Measurements from ENCODE around the gene RAB20. TPM values are rescaled to one million over a fixed set of nuclear protein-coding genes. Genes with fewer than 3 reads are reported as not detected.

RAB20 gene
- polyA plus RNA-seq, 1 donor (not counting 4 experiments of a cell fraction or from before 2014, with no cell fraction given) = 4.3 TPM

DNA sequence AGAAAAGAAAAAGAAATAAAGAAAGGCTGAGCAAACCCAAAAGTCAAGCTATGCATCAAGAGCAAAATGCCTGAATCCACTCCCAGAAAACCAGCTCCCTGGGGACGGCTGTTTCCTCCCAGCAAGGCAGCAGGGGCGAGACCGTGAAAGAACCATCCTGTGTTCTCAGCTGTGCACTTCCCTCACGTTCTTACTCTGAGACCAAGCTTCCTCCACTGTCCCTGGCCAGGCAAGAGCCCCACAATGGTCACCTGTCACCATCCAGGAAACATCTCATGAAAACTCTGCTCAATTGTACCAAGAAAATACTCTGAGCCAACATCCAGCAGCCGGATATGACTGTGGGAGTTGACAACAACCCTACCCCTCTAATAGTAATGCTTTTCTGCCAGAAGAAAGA lies 22.9 kb downstream of the RAB20 start:
- no peaks in the 10 kb centered on the region for H3K27me3 ChIP-seq (ENCODE audit: control insufficient read depth, extremely low read depth, insufficient read depth, low read length)
- H3K36me3 ChIP-seq (ENCODE audit: control insufficient read depth in 2 of 2, extremely low read depth in 1 of 2, insufficient read depth in 2 of 2, low read length in 2 of 2) = no peaks in the 10 kb centered on the region
- H3K79me2 ChIP-seq (ENCODE audit: control insufficient read depth, insufficient read depth, low read length) = no peaks in the 10 kb centered on the region
- DNase-seq (ENCODE audit: low read depth, low spot score) = no peak
- dilution Hi-C loops (cut with MboI; ENCODE audit: extremely low pct_ligation_motif_present, low sequenced_read_pairs) = no loop called here
- no peaks in the 10 kb centered on the region for H4K20me1 ChIP-seq (ENCODE audit: control insufficient read depth, extremely low read depth, insufficient read depth, low read length)
- H3K9me3 ChIP-seq (ENCODE audit: control insufficient read depth, low read depth, low read length) = no peaks in the 10 kb centered on the region
- H3K27ac ChIP-seq (ENCODE audit: control insufficient read depth, insufficient read depth, low read length) = no peak overlapping the region
- H3K4me3 ChIP-seq (ENCODE audit: control insufficient read depth in 2 of 3, extremely low read depth in 1 of 3, insufficient read depth in 2 of 3, low read depth in 1 of 3, low read length in 3 of 3) = no peak overlapping the region
- no peak overlapping the region for H3K4me2 ChIP-seq (ENCODE audit: control insufficient read depth, extremely low read depth, insufficient read depth, low read depth, low read length)
- no peak for TF ChIP-seq EZH2 (IDR thresholded peaks at IDR 0.05; ENCODE audit: low read length)
- TF ChIP-seq, protein P1, sequence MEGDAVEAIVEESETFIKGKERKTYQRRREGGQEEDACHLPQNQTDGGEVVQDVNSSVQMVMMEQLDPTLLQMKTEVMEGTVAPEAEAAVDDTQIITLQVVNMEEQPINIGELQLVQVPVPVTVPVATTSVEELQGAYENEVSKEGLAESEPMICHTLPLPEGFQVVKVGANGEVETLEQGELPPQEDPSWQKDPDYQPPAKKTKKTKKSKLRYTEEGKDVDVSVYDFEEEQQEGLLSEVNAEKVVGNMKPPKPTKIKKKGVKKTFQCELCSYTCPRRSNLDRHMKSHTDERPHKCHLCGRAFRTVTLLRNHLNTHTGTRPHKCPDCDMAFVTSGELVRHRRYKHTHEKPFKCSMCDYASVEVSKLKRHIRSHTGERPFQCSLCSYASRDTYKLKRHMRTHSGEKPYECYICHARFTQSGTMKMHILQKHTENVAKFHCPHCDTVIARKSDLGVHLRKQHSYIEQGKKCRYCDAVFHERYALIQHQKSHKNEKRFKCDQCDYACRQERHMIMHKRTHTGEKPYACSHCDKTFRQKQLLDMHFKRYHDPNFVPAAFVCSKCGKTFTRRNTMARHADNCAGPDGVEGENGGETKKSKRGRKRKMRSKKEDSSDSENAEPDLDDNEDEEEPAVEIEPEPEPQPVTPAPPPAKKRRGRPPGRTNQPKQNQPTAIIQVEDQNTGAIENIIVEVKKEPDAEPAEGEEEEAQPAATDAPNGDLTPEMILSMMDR (optimal IDR thresholded peaks at IDR 0.05 in 1 of 3, IDR thresholded peaks at IDR 0.05 in 1 of 3, conservative IDR thresholded peaks at IDR 0.05 in 1 of 3; ENCODE audit: extremely low read depth in 1 of 3, insufficient read depth in 2 of 3, low read length in 3 of 3) = no peak
- H3K9ac ChIP-seq (ENCODE audit: control insufficient read depth, extremely low read depth, insufficient read depth, low read length) = no peak overlapping the region
- H3K9me1 ChIP-seq (ENCODE audit: control insufficient read depth, extremely low read depth, insufficient read depth, low read length) = no peaks in the 10 kb centered on the region
- FAIRE-seq = no peak
- no peak overlapping the region for H2AFZ ChIP-seq (ENCODE audit: control insufficient read depth, low read length)
- H3K4me1 ChIP-seq (ENCODE audit: control insufficient read depth, extremely low read depth, insufficient read depth, low read length) = no peaks in the 10 kb centered on the region

DNA sequence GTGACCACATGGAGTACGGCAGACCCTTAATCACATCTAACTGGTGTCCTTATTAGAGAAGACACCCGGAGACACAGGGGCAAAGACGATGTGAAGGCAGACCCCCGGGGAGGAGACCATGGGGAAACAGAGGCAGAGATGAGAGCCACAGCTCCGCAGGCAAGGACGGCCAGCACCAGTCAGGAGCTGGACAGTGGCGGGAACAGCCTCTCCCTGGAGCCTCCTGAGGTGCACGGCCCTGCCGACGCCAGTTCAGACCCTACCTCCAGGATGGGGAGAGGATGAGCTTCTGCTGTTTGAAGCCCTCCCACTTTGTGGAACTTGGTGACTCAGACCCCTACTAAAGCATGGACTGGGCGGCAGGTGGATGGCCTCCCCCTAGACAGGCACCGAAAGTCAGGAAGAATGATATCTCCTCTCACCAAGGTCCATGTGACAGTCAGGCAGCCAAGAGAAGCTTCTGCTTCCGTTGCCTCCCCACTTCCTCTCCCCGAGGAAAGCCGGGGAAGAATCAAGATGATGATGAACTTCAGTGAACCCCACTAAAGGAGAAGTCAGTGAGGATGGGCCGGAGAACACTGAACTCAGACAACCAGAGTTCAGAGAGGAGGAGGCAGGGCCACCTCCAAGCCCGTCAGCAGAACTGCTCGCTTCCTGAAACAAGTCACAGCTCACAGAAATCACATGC lies 25.4 kb downstream of the RAB20 start:
- DNase-seq (ENCODE audit: low read depth, low spot score) = no peak
- no peak overlapping the region for H3K27ac ChIP-seq (ENCODE audit: control insufficient read depth, insufficient read depth, low read length)
- H2AFZ ChIP-seq (ENCODE audit: control insufficient read depth, low read length) = no peak overlapping the region
- H3K9ac ChIP-seq (ENCODE audit: control insufficient read depth, extremely low read depth, insufficient read depth, low read length) = no peak overlapping the region
- H3K9me3 ChIP-seq (ENCODE audit: control insufficient read depth, low read depth, low read length) = no peaks in the 10 kb centered on the region
- no peaks in the 10 kb centered on the region for H3K79me2 ChIP-seq (ENCODE audit: control insufficient read depth, insufficient read depth, low read length)
- no peaks in the 10 kb centered on the region for H3K36me3 ChIP-seq (ENCODE audit: control insufficient read depth in 2 of 2, extremely low read depth in 1 of 2, insufficient read depth in 2 of 2, low read length in 2 of 2)
- no peak for FAIRE-seq
- H3K4me1 ChIP-seq (ENCODE audit: control insufficient read depth, extremely low read depth, insufficient read depth, low read length) = no peaks in the 10 kb centered on the region
- no peak overlapping the region for H3K4me2 ChIP-seq (ENCODE audit: control insufficient read depth, extremely low read depth, insufficient read depth, low read depth, low read length)
- no peak overlapping the region for H3K4me3 ChIP-seq (ENCODE audit: control insufficient read depth in 2 of 3, extremely low read depth in 1 of 3, insufficient read depth in 2 of 3, low read depth in 1 of 3, low read length in 3 of 3)
- TF ChIP-seq, protein P1 (optimal IDR thresholded peaks at IDR 0.05 in 1 of 3, IDR thresholded peaks at IDR 0.05 in 1 of 3, conservative IDR thresholded peaks at IDR 0.05 in 1 of 3; ENCODE audit: extremely low read depth in 1 of 3, insufficient read depth in 2 of 3, low read length in 3 of 3) = no peak
- no peak for TF ChIP-seq EZH2 (IDR thresholded peaks at IDR 0.05; ENCODE audit: low read length)
- no peaks in the 10 kb centered on the region for H3K27me3 ChIP-seq (ENCODE audit: control insufficient read depth, extremely low read depth, insufficient read depth, low read length)
- dilution Hi-C loops (cut with MboI; ENCODE audit: extremely low pct_ligation_motif_present, low sequenced_read_pairs) = no loop called here
- H4K20me1 ChIP-seq (ENCODE audit: control insufficient read depth, extremely low read depth, insufficient read depth, low read length) = no peaks in the 10 kb centered on the region
- H3K9me1 ChIP-seq (ENCODE audit: control insufficient read depth, extremely low read depth, insufficient read depth, low read length) = no peaks in the 10 kb centered on the region

Measured in keratinocyte (primary cell).